GM12878 (cell line): ENCODE data around the gene SON. TPM values are rescaled to one million over a fixed set of nuclear protein-coding genes. Genes with fewer than 3 reads are reported as not detected.

Experiments used
- ATF7 ChIP-seq: fragments of 450-650 bp; IDR thresholded peaks from 2 replicates; pipeline ENCODE4 v1.6.1; 2016; ENCODE audit warnings: low read depth, mild to moderate bottlenecking
- BACH1 ChIP-seq: fragments of 450-650 bp; IDR thresholded peaks from 2 replicates; pipeline ENCODE4 v1.6.1; 2017; ENCODE audit warnings: mild to moderate bottlenecking, borderline replicate concordance
- BMI1 ChIP-seq: fragments of 450-650 bp; IDR thresholded peaks from 2 replicates; pipeline ENCODE4 v1.6.1; 2016; ENCODE audit warnings: mild to moderate bottlenecking, moderate library complexity, borderline replicate concordance
- EGR1 ChIP-seq, 2 experiments: IDR thresholded peaks; 1 replicate in 1 of 2; 2 replicates in 1 of 2; pipeline ENCODE4 v1.6.1; 2011 to 2012; ENCODE audit warnings: low read depth in 2 of 2, low read length in 2 of 2, borderline replicate concordance in 1 of 2, mild to moderate bottlenecking in 1 of 2, moderate library complexity in 1 of 2
- GABPA ChIP-seq: IDR thresholded peaks from 2 replicates; pipeline ENCODE4 v1.6.1; 2014; ENCODE audit warnings: antibody characterized with exemption, low read depth, mild to moderate bottlenecking, inconsistent platforms
- LARP7 ChIP-seq: fragments of 450-650 bp; IDR thresholded peaks from 2 replicates; pipeline ENCODE4 v1.6.1; 2017; ENCODE audit warnings: mild to moderate bottlenecking
- MXI1 ChIP-seq: fragments of 150-350 bp; IDR thresholded peaks from 2 replicates; pipeline ENCODE4 v1.6.1; 2011; ENCODE audit warnings: low read depth, mild to moderate bottlenecking, inconsistent platforms, low read length, improper control_type of control experiment
- NFYA ChIP-seq: IDR thresholded peaks from 2 replicates; pipeline ENCODE4 v1.6.1; 2011; ENCODE audit warnings: low read depth, mild to moderate bottlenecking, low read length, improper control_type of control experiment, borderline replicate concordance
- PBX3 ChIP-seq: IDR thresholded peaks from 2 replicates; pipeline ENCODE4 v1.6.1; 2011; ENCODE audit warnings: mild to moderate bottlenecking, low read depth, low read length, moderate library complexity; ENCODE audit not compliant: insufficient replicate concordance
- POU2F2 ChIP-seq: IDR thresholded peaks from 3 replicates; pipeline ENCODE4 v1.6.1; 2011; ENCODE audit warnings: low read depth, mild to moderate bottlenecking, low read length, borderline replicate concordance
- RB1 ChIP-seq: fragments of 450-650 bp; formaldehyde crosslinking; IDR thresholded peaks from 2 replicates; pipeline ENCODE4 v1.6.1; 2017; ENCODE audit warnings: mild to moderate bottlenecking, borderline replicate concordance
- SMC3 ChIP-seq: IDR thresholded peaks from 2 replicates; pipeline ENCODE4 v1.6.1; 2011; ENCODE audit warnings: low read length, improper control_type of control experiment, borderline replicate concordance
- STAT3 ChIP-seq: IDR thresholded peaks from 2 replicates; pipeline ENCODE4 v1.6.1; 2011; ENCODE audit warnings: low read depth, low read length, improper control_type of control experiment
- TAF1 ChIP-seq: IDR thresholded peaks from 2 replicates; pipeline ENCODE4 v1.6.1; 2011; ENCODE audit warnings: mild to moderate bottlenecking, low read depth, low read length, borderline replicate concordance
- TCF3 ChIP-seq: IDR thresholded peaks from 2 replicates; pipeline ENCODE4 v1.6.1; 2012; ENCODE audit warnings: low read depth, mild to moderate bottlenecking, low read length, borderline replicate concordance; ENCODE audit not compliant: insufficient read depth
- YY1 ChIP-seq: IDR thresholded peaks from 2 replicates; pipeline ENCODE4 v1.6.1; 2011; ENCODE audit warnings: low read depth, mild to moderate bottlenecking, low read length
- ZNF217 ChIP-seq: fragments of 450-650 bp; IDR thresholded peaks from 2 replicates; pipeline ENCODE4 v1.6.1; 2017; ENCODE audit warnings: antibody characterized with exemption, mild to moderate bottlenecking
- polyA plus RNA-seq, 11 experiments: library from polyadenylated mRNA; depleted of rRNA in 4 of 11; unstranded in 6 of 11; stranded (reverse) in 5 of 11; fragments of >200 nt; fragmentation: Nextera tagmentation in 4 of 11; fragmentation: Illumina TruSeq in 1 of 11; extraction: Ambion mirVana in 4 of 11; extraction: Trizol in 1 of 11; gene quantifications; 1 replicate in 1 of 11; 2 replicates in 10 of 11; pipeline versions ENCODE4 v1.2.1 to v1.2.3, GENCODE V29; 2011 to 2016; ENCODE audit warnings: inconsistent platforms in 2 of 11, missing spikeins in 2 of 11, low read depth in 1 of 11
- total RNA-seq, 4 experiments: library from RNA; depleted of rRNA in 3 of 4; stranded (reverse); fragments of >200 nt in 3 of 4; fragmentation: Illumina TruSeq in 1 of 4; extraction: Trizol in 1 of 4; gene quantifications; 2 replicates each; pipeline versions ENCODE4 v1.2.1 to v1.2.3, GENCODE V29; 2013 to 2021
- TF ChIP-seq, protein P1 (sequence below): fragments of 450-650 bp; IDR thresholded peaks from 2 replicates; pipeline ENCODE4 v1.6.1; 2017; ENCODE audit warnings: low read depth, mild to moderate bottlenecking, moderate library complexity
- TF ChIP-seq, protein P2 (sequence below): IDR thresholded peaks from 2 replicates; pipeline ENCODE4 v1.6.1; 2012; ENCODE audit warnings: low read depth, low read length, improper control_type of control experiment
- TF ChIP-seq, protein P3 (sequence below): fragments of 450-650 bp; IDR thresholded peaks from 2 replicates; pipeline ENCODE4 v1.6.1; 2018; ENCODE audit warnings: mild to moderate bottlenecking, low read depth, moderate library complexity; ENCODE audit not compliant: partially characterized antibody
- TF ChIP-seq, protein P4 (sequence below): IDR thresholded peaks from 2 replicates; pipeline ENCODE4 v1.6.1; 2012; ENCODE audit warnings: low read length, inconsistent platforms

SON gene
- total and polyA plus RNA-seq, 10 of the 15 experiments (the other 5 are each of a cell fraction or from before 2014, with no cell fraction given) = 95.7 to 788 (median 251) TPM

GRCh38 chr21:33541756-33542639, 840 bp upstream of the SON start, which contains the start of gene GART (continued):
- no peak for TF ChIP-seq PBX3
- peak; percentile 29; the same call in 1 of the 2 replicates for TF ChIP-seq LARP7
- no peak for TF ChIP-seq ZNF217
- TF ChIP-seq RB1 = peak; percentile 76; the same call in 1 of the 2 replicates
- TF ChIP-seq TCF3 = peak; percentile 80; the same call in 1 of the 2 replicates
- TF ChIP-seq, protein P1, sequence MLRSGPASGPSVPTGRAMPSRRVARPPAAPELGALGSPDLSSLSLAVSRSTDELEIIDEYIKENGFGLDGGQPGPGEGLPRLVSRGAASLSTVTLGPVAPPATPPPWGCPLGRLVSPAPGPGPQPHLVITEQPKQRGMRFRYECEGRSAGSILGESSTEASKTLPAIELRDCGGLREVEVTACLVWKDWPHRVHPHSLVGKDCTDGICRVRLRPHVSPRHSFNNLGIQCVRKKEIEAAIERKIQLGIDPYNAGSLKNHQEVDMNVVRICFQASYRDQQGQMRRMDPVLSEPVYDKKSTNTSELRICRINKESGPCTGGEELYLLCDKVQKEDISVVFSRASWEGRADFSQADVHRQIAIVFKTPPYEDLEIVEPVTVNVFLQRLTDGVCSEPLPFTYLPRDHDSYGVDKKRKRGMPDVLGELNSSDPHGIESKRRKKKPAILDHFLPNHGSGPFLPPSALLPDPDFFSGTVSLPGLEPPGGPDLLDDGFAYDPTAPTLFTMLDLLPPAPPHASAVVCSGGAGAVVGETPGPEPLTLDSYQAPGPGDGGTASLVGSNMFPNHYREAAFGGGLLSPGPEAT = no peak
- TF ChIP-seq, protein P2, sequence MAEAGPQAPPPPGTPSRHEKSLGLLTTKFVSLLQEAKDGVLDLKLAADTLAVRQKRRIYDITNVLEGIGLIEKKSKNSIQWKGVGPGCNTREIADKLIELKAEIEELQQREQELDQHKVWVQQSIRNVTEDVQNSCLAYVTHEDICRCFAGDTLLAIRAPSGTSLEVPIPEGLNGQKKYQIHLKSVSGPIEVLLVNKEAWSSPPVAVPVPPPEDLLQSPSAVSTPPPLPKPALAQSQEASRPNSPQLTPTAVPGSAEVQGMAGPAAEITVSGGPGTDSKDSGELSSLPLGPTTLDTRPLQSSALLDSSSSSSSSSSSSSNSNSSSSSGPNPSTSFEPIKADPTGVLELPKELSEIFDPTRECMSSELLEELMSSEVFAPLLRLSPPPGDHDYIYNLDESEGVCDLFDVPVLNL = no peak
- TF ChIP-seq BMI1 = no peak
- TF ChIP-seq POU2F2 = peak; percentile 71; the same call in 1 of the 3 replicates
- no peak for TF ChIP-seq SMC3
- TF ChIP-seq YY1 = 0 out of 2 replicates have a peak, but pooled peaks have one; percentile 0
- TF ChIP-seq NFYA = no peak
- peak; percentile 71; the same call in 1 of the 2 replicates for TF ChIP-seq GABPA
- TF ChIP-seq, protein P3, sequence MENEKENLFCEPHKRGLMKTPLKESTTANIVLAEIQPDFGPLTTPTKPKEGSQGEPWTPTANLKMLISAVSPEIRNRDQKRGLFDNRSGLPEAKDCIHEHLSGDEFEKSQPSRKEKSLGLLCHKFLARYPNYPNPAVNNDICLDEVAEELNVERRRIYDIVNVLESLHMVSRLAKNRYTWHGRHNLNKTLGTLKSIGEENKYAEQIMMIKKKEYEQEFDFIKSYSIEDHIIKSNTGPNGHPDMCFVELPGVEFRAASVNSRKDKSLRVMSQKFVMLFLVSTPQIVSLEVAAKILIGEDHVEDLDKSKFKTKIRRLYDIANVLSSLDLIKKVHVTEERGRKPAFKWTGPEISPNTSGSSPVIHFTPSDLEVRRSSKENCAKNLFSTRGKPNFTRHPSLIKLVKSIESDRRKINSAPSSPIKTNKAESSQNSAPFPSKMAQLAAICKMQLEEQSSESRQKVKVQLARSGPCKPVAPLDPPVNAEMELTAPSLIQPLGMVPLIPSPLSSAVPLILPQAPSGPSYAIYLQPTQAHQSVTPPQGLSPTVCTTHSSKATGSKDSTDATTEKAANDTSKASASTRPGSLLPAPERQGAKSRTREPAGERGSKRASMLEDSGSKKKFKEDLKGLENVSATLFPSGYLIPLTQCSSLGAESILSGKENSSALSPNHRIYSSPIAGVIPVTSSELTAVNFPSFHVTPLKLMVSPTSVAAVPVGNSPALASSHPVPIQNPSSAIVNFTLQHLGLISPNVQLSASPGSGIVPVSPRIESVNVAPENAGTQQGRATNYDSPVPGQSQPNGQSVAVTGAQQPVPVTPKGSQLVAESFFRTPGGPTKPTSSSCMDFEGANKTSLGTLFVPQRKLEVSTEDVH = no peak
- peak; percentile 94 for TF ChIP-seq MXI1
- TF ChIP-seq ATF7 = no peak
- TF ChIP-seq, protein P4, sequence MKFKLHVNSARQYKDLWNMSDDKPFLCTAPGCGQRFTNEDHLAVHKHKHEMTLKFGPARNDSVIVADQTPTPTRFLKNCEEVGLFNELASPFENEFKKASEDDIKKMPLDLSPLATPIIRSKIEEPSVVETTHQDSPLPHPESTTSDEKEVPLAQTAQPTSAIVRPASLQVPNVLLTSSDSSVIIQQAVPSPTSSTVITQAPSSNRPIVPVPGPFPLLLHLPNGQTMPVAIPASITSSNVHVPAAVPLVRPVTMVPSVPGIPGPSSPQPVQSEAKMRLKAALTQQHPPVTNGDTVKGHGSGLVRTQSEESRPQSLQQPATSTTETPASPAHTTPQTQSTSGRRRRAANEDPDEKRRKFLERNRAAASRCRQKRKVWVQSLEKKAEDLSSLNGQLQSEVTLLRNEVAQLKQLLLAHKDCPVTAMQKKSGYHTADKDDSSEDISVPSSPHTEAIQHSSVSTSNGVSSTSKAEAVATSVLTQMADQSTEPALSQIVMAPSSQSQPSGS = 0 out of 2 replicates have a peak, but pooled peaks have one; percentile 32
- TF ChIP-seq EGR1 (IDR thresholded peaks at IDR 0.05; ENCODE audit: borderline replicate concordance in 1 of 2, low read depth in 2 of 2, low read length in 2 of 2) = peak in 1 of 2 experiments; percentile 6; a peak in 1 of 3 replicates
- TF ChIP-seq TAF1 = peak; percentile 76; the same call in 1 of the 2 replicates
- no peak for TF ChIP-seq STAT3
- TF ChIP-seq BACH1 = no peak; the same call in 1 of the 2 replicates
